GM23248 (cell line): ENCODE results near the gene ERH.
"Not testable (repeated sequence)": the region's sequence is repeated elsewhere in the genome, so short reads cannot be mapped to it uniquely, and the experiment has no call there.

Experiments used
- EZH2 ChIP-seq: fragments of 200-600 bp; sonication (generic); IDR thresholded peaks from 2 replicates; pipeline ENCODE4 v1.6.1; 2018; ENCODE audit warnings: antibody characterized with exemption, mild to moderate bottlenecking; ENCODE audit not compliant: insufficient read depth, poor library complexity, severe bottlenecking
- EZH2phosphoT487 ChIP-seq: fragments of 200-600 bp; sonication (generic); IDR thresholded peaks from 2 replicates; pipeline ENCODE4 v1.6.1; 2018; ENCODE audit warnings: antibody characterized with exemption, moderate library complexity, mild to moderate bottlenecking, low read depth; ENCODE audit not compliant: insufficient read depth

DNA sequence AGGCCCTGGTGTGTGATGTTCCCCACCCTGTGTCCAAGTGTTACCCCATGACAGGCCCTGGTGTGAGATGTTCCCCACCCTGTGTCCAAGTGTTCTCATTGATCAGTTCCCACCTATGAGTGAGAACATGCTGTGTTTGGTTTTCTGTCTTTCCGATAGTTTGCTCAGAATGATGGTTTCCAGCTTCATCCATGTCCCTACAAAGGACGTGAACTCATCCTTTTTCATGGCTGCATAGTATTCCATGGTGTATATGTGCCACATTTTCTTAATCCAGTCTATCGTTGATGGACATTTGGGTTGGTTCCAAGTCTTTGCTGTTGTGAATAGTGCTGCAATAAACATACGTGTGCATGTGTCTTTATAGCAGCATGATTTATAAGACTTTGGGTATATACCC lies 18.0 kb upstream of the ERH start:
- not testable (repeated sequence) for TF ChIP-seq EZH2, EZH2phosphoT487
